IMR-90 (cell line): ENCODE data around the gene NAA50. TPM values are rescaled to one million over a fixed set of nuclear protein-coding genes. Genes with fewer than 3 reads are reported as not detected.

ENCODE experiments used
- ATAC-seq: fragments of 200-7000 bp; cut with Tn5 transposase; 2 replicates; pipeline ENCODE4 v1.9.1; 2020; ENCODE audit warnings: low read depth, mild to moderate bottlenecking, moderate library complexity
- BruUV-seq: library from RNA; stranded (reverse); fragments of 400-500 nt; replicated peaks from 2 replicates; lab custom pipeline; 2021; lab: Mats Ljungman, UMichigan
- CTCF ChIA-PET: fragments of 300-600 bp; formaldehyde crosslinking; extraction: SDS; loops from one replicate; lab custom pipeline; 2021; ENCODE audit warnings: antibody characterized with exemption; lab: Yijun Ruan, JAX
- POLR2A ChIA-PET: fragments of 300-600 bp; sonication (Branson Sonifier 250); formaldehyde crosslinking; loops from one replicate; lab custom pipeline; 2022; ENCODE audit warnings: antibody characterized with exemption; ENCODE audit not compliant: unreplicated experiment; lab: Charles Lee
- DNase-seq: peaks from one replicate; pipeline ENCODE4 v3.0.0; 2013
- H2AFZ ChIP-seq: replicated peaks from 2 replicates; pipeline ENCODE3; 2013; ENCODE audit warnings: low read length, mild to moderate bottlenecking; ENCODE audit not compliant: poor library complexity
- H2AK5ac ChIP-seq: 2 replicates; pipeline ENCODE4 v1.6.1; 2013; ENCODE audit warnings: low read depth, low read length, inconsistent platforms
- H2AK9ac ChIP-seq: replicated peaks from 2 replicates; pipeline ENCODE3; 2013; ENCODE audit warnings: mild to moderate bottlenecking, low read depth, low read length, moderate library complexity; ENCODE audit not compliant: poor library complexity
- H2BK120ac ChIP-seq: 2 replicates; pipeline ENCODE4 v1.6.1; 2013; ENCODE audit warnings: low read depth, low read length, inconsistent platforms
- H2BK15ac ChIP-seq: 3 replicates; pipeline ENCODE4 v1.6.1; 2013; ENCODE audit warnings: low read depth, low read length, inconsistent platforms
- H2BK20ac ChIP-seq: 2 replicates; pipeline ENCODE4 v1.6.1; 2013; ENCODE audit warnings: low read depth, mild to moderate bottlenecking, inconsistent platforms, low read length, moderate library complexity
- H2BK5ac ChIP-seq: 2 replicates; pipeline ENCODE4 v1.6.1; 2013; ENCODE audit warnings: mild to moderate bottlenecking, low read depth, low read length, inconsistent platforms; ENCODE audit not compliant: poor library complexity, severe bottlenecking
- H3K14ac ChIP-seq: replicated peaks from 2 replicates; pipeline ENCODE4 v1.6.1; 2013; ENCODE audit warnings: low read depth, low read length, inconsistent platforms
- H3K18ac ChIP-seq: 2 replicates; pipeline ENCODE4 v1.6.1; 2013; ENCODE audit warnings: low read depth, low read length, control low read depth
- H3K23ac ChIP-seq: 2 replicates; pipeline ENCODE4 v1.6.1; 2013; ENCODE audit warnings: low read depth, low read length, inconsistent platforms
- H3K27ac ChIP-seq: 2 replicates; pipeline ENCODE4 v1.5.1; 2013; ENCODE audit warnings: mild to moderate bottlenecking, control low read depth, low read length; ENCODE audit not compliant: insufficient read depth
- H3K27me3 ChIP-seq: 2 replicates; pipeline ENCODE4 v1.6.1; 2013; ENCODE audit warnings: low read length; ENCODE audit not compliant: control insufficient read depth, insufficient read depth
- H3K36me3 ChIP-seq: 2 replicates; pipeline ENCODE4 v1.6.1; 2013; ENCODE audit warnings: low read length, mixed read lengths; ENCODE audit not compliant: control insufficient read depth, insufficient read depth
- H3K4ac ChIP-seq: 2 replicates; pipeline ENCODE4 v1.6.1; 2013; ENCODE audit warnings: low read depth, low read length, inconsistent platforms
- H3K4me1 ChIP-seq: 2 replicates; pipeline ENCODE4 v1.6.1; 2013; ENCODE audit warnings: low read length, mixed read lengths; ENCODE audit not compliant: control insufficient read depth, insufficient read depth
- H3K4me2 ChIP-seq: 2 replicates; pipeline ENCODE4 v1.6.1; 2013; ENCODE audit warnings: low read depth, mild to moderate bottlenecking, control low read depth, low read length, moderate library complexity
- H3K4me3 ChIP-seq: 2 replicates; pipeline ENCODE4 v1.5.1; 2013; ENCODE audit warnings: low read depth, mild to moderate bottlenecking, control low read depth, low read length, moderate library complexity; ENCODE audit not compliant: insufficient read depth
- H3K56ac ChIP-seq: 2 replicates; pipeline ENCODE4 v1.6.1; 2013; ENCODE audit warnings: low read length, inconsistent platforms; ENCODE audit not compliant: insufficient read depth; ENCODE audit errors: extremely low read depth
- H3K79me1 ChIP-seq, 2 experiments: 2 replicates each; pipeline ENCODE4 v1.6.1; 2013; ENCODE audit warnings: low read length in 2 of 2, inconsistent platforms in 1 of 2, low read depth in 1 of 2
- H3K9ac ChIP-seq: 2 replicates; pipeline ENCODE4 v1.6.1; 2013; ENCODE audit warnings: low read depth, low read length, control low read depth
- H3K9me1 ChIP-seq: 2 replicates; pipeline ENCODE4 v1.6.1; 2013; ENCODE audit warnings: low read length, inconsistent platforms; ENCODE audit not compliant: insufficient read depth
- H3K9me3 ChIP-seq: 2 replicates; pipeline ENCODE4 v1.6.1; 2013; ENCODE audit warnings: low read length; ENCODE audit not compliant: control insufficient read depth, insufficient read depth
- H4K20me1 ChIP-seq: 2 replicates; pipeline ENCODE4 v1.6.1; 2013; ENCODE audit warnings: low read length, inconsistent platforms; ENCODE audit not compliant: insufficient read depth
- H4K5ac ChIP-seq: 2 replicates; pipeline ENCODE4 v1.6.1; 2013; ENCODE audit warnings: mild to moderate bottlenecking, low read depth, low read length, control low read depth
- H4K8ac ChIP-seq, 2 experiments: 2 replicates each; pipeline ENCODE4 v1.6.1; 2013; ENCODE audit warnings: low read depth in 2 of 2, low read length in 2 of 2, control low read depth in 1 of 2, inconsistent platforms in 1 of 2
- H4K91ac ChIP-seq: 2 replicates; pipeline ENCODE4 v1.6.1; 2013; ENCODE audit warnings: low read depth, low read length, inconsistent platforms; ENCODE audit not compliant: insufficient read depth
- BHLHE40 ChIP-seq: fragments of 150-350 bp; IDR thresholded peaks from 2 replicates; pipeline ENCODE4 v1.6.1; 2016; ENCODE audit warnings: mild to moderate bottlenecking, low read depth, low read length
- CEBPB ChIP-seq: IDR thresholded peaks from 2 replicates; pipeline ENCODE4 v1.6.1; 2012; ENCODE audit warnings: low read depth, low read length, improper control_type of control experiment
- CHD1 ChIP-seq: IDR thresholded peaks from 2 replicates; pipeline ENCODE4 v1.6.1; 2012; ENCODE audit warnings: low read depth, low read length, improper control_type of control experiment
- CTCF ChIP-seq: conservative IDR thresholded peaks from 2 replicates; pipeline ENCODE4 v1.5.1; 2012; ENCODE audit warnings: mild to moderate bottlenecking, low read depth, low read length, improper control_type of control experiment
- ELK1 ChIP-seq: fragments of 150-350 bp; IDR thresholded peaks from 2 replicates; pipeline ENCODE4 v1.6.1; 2016; ENCODE audit warnings: low read depth, mild to moderate bottlenecking, low read length, moderate library complexity, borderline replicate concordance
- FOS ChIP-seq: fragments of 150-350 bp; IDR thresholded peaks from 2 replicates; pipeline ENCODE4 v1.6.1; 2016; ENCODE audit warnings: low read depth, low read length
- MAFK ChIP-seq: IDR thresholded peaks from 2 replicates; pipeline ENCODE4 v1.6.1; 2012; ENCODE audit warnings: low read depth, low read length, improper control_type of control experiment
- MAZ ChIP-seq: IDR thresholded peaks from 2 replicates; pipeline ENCODE4 v1.6.1; 2012; ENCODE audit warnings: low read depth, mild to moderate bottlenecking, low read length, improper control_type of control experiment, moderate library complexity, borderline replicate concordance
- MXI1 ChIP-seq: IDR thresholded peaks from 2 replicates; pipeline ENCODE4 v1.6.1; 2012; ENCODE audit warnings: low read depth, mild to moderate bottlenecking, low read length, moderate library complexity, borderline replicate concordance
- NFE2L2 ChIP-seq: fragments of 150-350 bp; IDR thresholded peaks from 2 replicates; pipeline ENCODE4 v1.6.1; 2016; ENCODE audit warnings: low read depth, mild to moderate bottlenecking, low read length
- POLR2A ChIP-seq: IDR thresholded peaks from 2 replicates; pipeline ENCODE4 v1.6.1; 2012; ENCODE audit warnings: mild to moderate bottlenecking, low read depth, low read length
- RAD21 ChIP-seq: IDR thresholded peaks from 2 replicates; pipeline ENCODE4 v1.6.1; 2012; ENCODE audit warnings: low read length, improper control_type of control experiment
- RCOR1 ChIP-seq: IDR thresholded peaks from 2 replicates; pipeline ENCODE4 v1.6.1; 2012; ENCODE audit warnings: mild to moderate bottlenecking, low read length, improper control_type of control experiment; ENCODE audit not compliant: insufficient replicate concordance
- RFX5 ChIP-seq: IDR thresholded peaks from 2 replicates; pipeline ENCODE4 v1.8.0; 2012; ENCODE audit warnings: low read depth, mild to moderate bottlenecking, low read length, moderate library complexity
- SMC3 ChIP-seq: fragments of 150-350 bp; IDR thresholded peaks from 2 replicates; pipeline ENCODE4 v1.6.1; 2016; ENCODE audit warnings: low read depth, mild to moderate bottlenecking, antibody characterized with exemption, low read length, moderate library complexity
- USF2 ChIP-seq: fragments of 150-350 bp; IDR thresholded peaks from 2 replicates; pipeline ENCODE4 v1.6.1; 2017; ENCODE audit warnings: mild to moderate bottlenecking, antibody characterized with exemption, low read length, low read depth
- dilution Hi-C: fragments of 300-500 bp; cut with HindIII; formaldehyde crosslinking; loops from one replicate; pipeline ENCODE4 v1.14.3; 2018; ENCODE audit warnings: low sequenced_read_pairs; ENCODE audit not compliant: unreplicated experiment
- in situ Hi-C: fragments of 300-500 bp; cut with MboI; formaldehyde crosslinking; loops from 3 replicates; pipeline ENCODE4 v1.14.3; 2019; ENCODE audit warnings: low sequenced_read_pairs, inconsistent platforms, mixed read lengths
- intact Hi-C: fragments of 100-400 bp; cut with micrococcal nuclease; formaldehyde crosslinking; loops from 2 replicates; pipeline ENCODE4 v1.10.0; 2022
- polyA plus RNA-seq, 3 experiments: library from polyadenylated mRNA; depleted of rRNA; stranded (reverse); fragments of >200 nt; gene quantifications; 2 replicates each; pipeline ENCODE4 v1.2.3, GENCODE V29; 2012; ENCODE audit warnings: low replicate concordance in 1 of 3
- total RNA-seq: library from RNA; depleted of rRNA; stranded (reverse); fragments of >200 nt; gene quantifications from 2 replicates; pipeline ENCODE4 v1.2.3, GENCODE V29; 2012

Gene NAA50
- total and polyA plus RNA-seq, 2 of the 4 experiments (the other 2 are of a cell fraction) = 42.4 to 125 TPM

DNA sequence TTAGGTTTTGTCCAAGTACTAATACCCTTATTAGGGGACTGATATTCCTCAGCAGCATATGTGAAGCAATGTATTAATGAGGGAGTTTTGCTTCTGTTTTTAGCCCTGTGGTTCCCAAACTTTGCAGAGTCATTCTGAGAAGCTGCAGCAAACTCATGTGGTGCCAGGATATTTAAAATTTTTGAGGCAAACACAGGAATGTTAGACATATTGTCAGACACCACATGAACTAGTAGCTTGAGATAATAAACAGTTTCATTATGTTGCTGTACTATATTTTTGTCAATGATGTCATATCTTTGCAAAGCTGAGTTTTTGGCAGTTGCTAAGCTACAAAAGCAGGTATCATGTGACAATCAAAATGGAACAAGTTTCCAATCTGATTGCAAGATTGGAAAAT is 37.4 kb upstream of the NAA50 start:
- ATAC-seq = peak; percentile 97
- intact Hi-C loops = loop anchor here (1.0 kb wide), 1 partner anchor 38 kb away; no protein-coding TSS in a partner anchor
- POLR2A ChIA-PET = interaction anchor here (0.6 kb wide), 2 partner anchors 11 to 269 kb away, joined by 3 to 7 read pairs; no protein-coding TSS in a partner anchor

More for the DNA sequence above, 37.4 kb upstream of the NAA50 start:
- Histone ChIP-seq H3K56ac (no peak overlapping the region), H3K4me2 (no peak overlapping the region), H3K9ac (no peak overlapping the region), H4K91ac (no peak overlapping the region), H3K4ac (no peak overlapping the region), H3K18ac (no peak overlapping the region), H4K20me1 (no peaks in the 10 kb centered on the region), H4K5ac (no peak overlapping the region), H4K8ac (no peak overlapping the region), H3K27ac (no peak overlapping the region), H3K79me1 (peaks cover 3 to 13% of the 10 kb centered on the region in 2 experiments; a peak in 2 of 4 replicates), H3K9me1 (peaks cover 2% of the 10 kb centered on the region; the same call in 1 of the 2 replicates), H3K9me3 (no peaks in the 10 kb centered on the region), H3K23ac (no peak overlapping the region), H2AK9ac (no peak overlapping the region), H2BK5ac (peak overlapping the region; percentile 99), H2BK20ac (no peak overlapping the region), H2AK5ac (no peak overlapping the region), H3K4me3 (no peak overlapping the region), H2BK15ac (no peak overlapping the region), H2BK120ac (no peak overlapping the region), H2AFZ (no peak overlapping the region), H3K36me3 (peaks cover 12% of the 10 kb centered on the region), H3K27me3 (no peaks in the 10 kb centered on the region), H3K4me1 (peaks cover 2% of the 10 kb centered on the region; the same call in 1 of the 2 replicates), H3K14ac (no peak overlapping the region)
- DNase-seq = peak; percentile 98
- no TSS peak for BruUV-seq
- TF ChIP-seq SMC3 (no peak), NFE2L2 (peak; percentile 99), MAFK (peak; percentile 80), CHD1 (no peak), RFX5 (no peak), MAZ (no peak), POLR2A (peak; percentile 41; the same call in 1 of the 2 replicates), RAD21 (no peak), CTCF (no peak), USF2 (peak; percentile 79), ELK1 (no peak), MXI1 (no peak), CEBPB (peak; percentile 89), RCOR1 (no peak), FOS (peak; percentile 52; the same call in 1 of the 2 replicates), BHLHE40 (no peak; the same call in 1 of the 2 replicates)
- CTCF ChIA-PET = interaction anchor here (1.5 kb wide), 1 partner anchor 55 kb away, joined by 3 read pairs; the partner anchor contains the start of gene GRAMD1C
- in situ Hi-C loops = no loop called here
- dilution Hi-C loops = no loop called here
